ENCODE results near the gene DYNLT2B.
"Not testable (repeated sequence)": the region's sequence is repeated elsewhere in the genome, so short reads cannot be mapped to it uniquely, and the experiment has no call there.

The DYNLT2B gene

GRCh38 chr3:196317687-196318467, at the start of gene DYNLT2B:
Gene DYNLT2B (minus strand): TSS chr3:196318240. CDS start chr3:196318152, 88 bp downstream.
- Histone ChIP-seq H3K9ac (ENCODE audit: low read depth, low read length) (peak within 1 kb of the TSS; percentile 70), H3K9me3 (ENCODE audit: control insufficient read depth, insufficient read depth, low read length) (no peaks in the 10 kb centered on the region), H3K4me1 (ENCODE audit: control insufficient read depth, insufficient read depth, low read length) (no peaks in the 10 kb centered on the region)

GRCh38 chr3:196365736-196366135, 47.7 kb upstream of the DYNLT2B start:
- no peaks in the 10 kb centered on the region for H3K4me1 ChIP-seq (ENCODE audit: control insufficient read depth, insufficient read depth, low read length)
- H3K9me3 ChIP-seq (ENCODE audit: control insufficient read depth, insufficient read depth, low read length), result no peaks in the 10 kb centered on the region
- no peaks in the 10 kb centered on the region for H3K27me3 ChIP-seq (ENCODE audit: control insufficient read depth, insufficient read depth, low read length)
- no peak overlapping the region for H3K4me3 ChIP-seq (ENCODE audit: low read depth, low read length)
- H3K9ac ChIP-seq (ENCODE audit: low read depth, low read length), result no peak overlapping the region
- peaks cover 7% of the 10 kb centered on the region for H3K36me3 ChIP-seq (ENCODE audit: control insufficient read depth, insufficient read depth, low read length)

More at GRCh38 chr3:196317687-196318467, at the start of gene DYNLT2B:
- H3K4me3 ChIP-seq (ENCODE audit: low read depth, low read length), result peak within 1 kb of the TSS; percentile 89
- no peaks in the 10 kb centered on the region for H3K27me3 ChIP-seq (ENCODE audit: control insufficient read depth, insufficient read depth, low read length)
- H3K36me3 ChIP-seq (ENCODE audit: control insufficient read depth, insufficient read depth, low read length), result no peaks in the 10 kb centered on the region

- Histone ChIP-seq H3K9me3 (ENCODE audit: control insufficient read depth, insufficient read depth, low read length) (no peaks in the 10 kb centered on the region), H3K9ac (ENCODE audit: low read depth, low read length) (no peak overlapping the region), H3K27me3 (ENCODE audit: control insufficient read depth, insufficient read depth, low read length) (no peaks in the 10 kb centered on the region), H3K4me3 (ENCODE audit: low read depth, low read length) (no peak overlapping the region), H3K4me1 (ENCODE audit: control insufficient read depth, insufficient read depth, low read length) (no peaks in the 10 kb centered on the region), H3K36me3 (ENCODE audit: control insufficient read depth, insufficient read depth, low read length) (peaks cover 13% of the 10 kb centered on the region)
Measured at GRCh38 chr3:196360586-196360985, 42.5 kb upstream of the DYNLT2B start.

- H3K9me3 ChIP-seq (ENCODE audit: control insufficient read depth, insufficient read depth, low read length); H3K4me1 ChIP-seq (ENCODE audit: control insufficient read depth, insufficient read depth, low read length); H3K4me3 ChIP-seq (ENCODE audit: low read depth, low read length); H3K27me3 ChIP-seq (ENCODE audit: control insufficient read depth, insufficient read depth, low read length); H3K9ac ChIP-seq (ENCODE audit: low read depth, low read length): not testable (repeated sequence)
- H3K36me3 ChIP-seq (ENCODE audit: control insufficient read depth, insufficient read depth, low read length), result peaks cover 13% of the 10 kb centered on the region
Measured at GRCh38 chr3:196358540-196358939, 40.5 kb upstream of the DYNLT2B start.

- H3K36me3 ChIP-seq (ENCODE audit: control insufficient read depth, insufficient read depth, low read length), result peaks cover 13% of the 10 kb centered on the region
- H3K9ac ChIP-seq (ENCODE audit: low read depth, low read length), result no peak overlapping the region
- no peaks in the 10 kb centered on the region for H3K4me1 ChIP-seq (ENCODE audit: control insufficient read depth, insufficient read depth, low read length)
Measured at GRCh38 chr3:196357905-196358304, 39.9 kb upstream of the DYNLT2B start.

GRCh38 chr3:196356556-196356955, 38.5 kb upstream of the DYNLT2B start:
- no peaks in the 10 kb centered on the region for H3K4me1 ChIP-seq (ENCODE audit: control insufficient read depth, insufficient read depth, low read length)
- H3K27me3 ChIP-seq (ENCODE audit: control insufficient read depth, insufficient read depth, low read length), result no peaks in the 10 kb centered on the region
- H3K4me3 ChIP-seq (ENCODE audit: low read depth, low read length), result no peak overlapping the region
- H3K36me3 ChIP-seq (ENCODE audit: control insufficient read depth, insufficient read depth, low read length), result peaks cover 13% of the 10 kb centered on the region
- H3K9me3 ChIP-seq (ENCODE audit: control insufficient read depth, insufficient read depth, low read length), result no peaks in the 10 kb centered on the region
- H3K9ac ChIP-seq (ENCODE audit: low read depth, low read length), result no peak overlapping the region

More at GRCh38 chr3:196357905-196358304, 39.9 kb upstream of the DYNLT2B start:
- Histone ChIP-seq H3K27me3 (ENCODE audit: control insufficient read depth, insufficient read depth, low read length) (no peaks in the 10 kb centered on the region), H3K9me3 (ENCODE audit: control insufficient read depth, insufficient read depth, low read length) (no peaks in the 10 kb centered on the region), H3K4me3 (ENCODE audit: low read depth, low read length) (no peak overlapping the region)

- no peaks in the 10 kb centered on the region for H3K4me1 ChIP-seq (ENCODE audit: control insufficient read depth, insufficient read depth, low read length)
- no peak overlapping the region for H3K4me3 ChIP-seq (ENCODE audit: low read depth, low read length)
- no peaks in the 10 kb centered on the region for H3K27me3 ChIP-seq (ENCODE audit: control insufficient read depth, insufficient read depth, low read length)
- H3K36me3 ChIP-seq (ENCODE audit: control insufficient read depth, insufficient read depth, low read length), result peaks cover 13% of the 10 kb centered on the region
- no peak overlapping the region for H3K9ac ChIP-seq (ENCODE audit: low read depth, low read length)
- H3K9me3 ChIP-seq (ENCODE audit: control insufficient read depth, insufficient read depth, low read length), result no peaks in the 10 kb centered on the region
Measured at GRCh38 chr3:196355668-196356067, 37.6 kb upstream of the DYNLT2B start.

- Histone ChIP-seq H3K36me3 (ENCODE audit: control insufficient read depth, insufficient read depth, low read length) (peaks cover 13% of the 10 kb centered on the region), H3K27me3 (ENCODE audit: control insufficient read depth, insufficient read depth, low read length) (no peaks in the 10 kb centered on the region), H3K9me3 (ENCODE audit: control insufficient read depth, insufficient read depth, low read length) (no peaks in the 10 kb centered on the region), H3K4me3 (ENCODE audit: low read depth, low read length) (no peak overlapping the region), H3K4me1 (ENCODE audit: control insufficient read depth, insufficient read depth, low read length) (no peaks in the 10 kb centered on the region), H3K9ac (ENCODE audit: low read depth, low read length) (no peak overlapping the region)
Measured at GRCh38 chr3:196354132-196354531, 36.1 kb upstream of the DYNLT2B start.

GRCh38 chr3:196351541-196351940, 33.5 kb upstream of the DYNLT2B start:
- Histone ChIP-seq H3K9ac (ENCODE audit: low read depth, low read length) (no peak overlapping the region), H3K4me1 (ENCODE audit: control insufficient read depth, insufficient read depth, low read length) (no peaks in the 10 kb centered on the region), H3K36me3 (ENCODE audit: control insufficient read depth, insufficient read depth, low read length) (peaks cover 5% of the 10 kb centered on the region), H3K4me3 (ENCODE audit: low read depth, low read length) (no peak overlapping the region), H3K27me3 (ENCODE audit: control insufficient read depth, insufficient read depth, low read length) (no peaks in the 10 kb centered on the region), H3K9me3 (ENCODE audit: control insufficient read depth, insufficient read depth, low read length) (no peaks in the 10 kb centered on the region)

- no peaks in the 10 kb centered on the region for H3K9me3 ChIP-seq (ENCODE audit: control insufficient read depth, insufficient read depth, low read length)
- H3K27me3 ChIP-seq (ENCODE audit: control insufficient read depth, insufficient read depth, low read length), result no peaks in the 10 kb centered on the region
- H3K36me3 ChIP-seq (ENCODE audit: control insufficient read depth, insufficient read depth, low read length), result no peaks in the 10 kb centered on the region
- H3K4me1 ChIP-seq (ENCODE audit: control insufficient read depth, insufficient read depth, low read length), result no peaks in the 10 kb centered on the region
- no peak overlapping the region for H3K4me3 ChIP-seq (ENCODE audit: low read depth, low read length)
- H3K9ac ChIP-seq (ENCODE audit: low read depth, low read length), result no peak overlapping the region
Measured at GRCh38 chr3:196350067-196350466, 32.0 kb upstream of the DYNLT2B start.

GRCh38 chr3:196348698-196349097, 30.7 kb upstream of the DYNLT2B start:
- Histone ChIP-seq H3K27me3 (ENCODE audit: control insufficient read depth, insufficient read depth, low read length) (no peaks in the 10 kb centered on the region), H3K9ac (ENCODE audit: low read depth, low read length) (no peak overlapping the region), H3K4me1 (ENCODE audit: control insufficient read depth, insufficient read depth, low read length) (no peaks in the 10 kb centered on the region), H3K9me3 (ENCODE audit: control insufficient read depth, insufficient read depth, low read length) (no peaks in the 10 kb centered on the region), H3K4me3 (ENCODE audit: low read depth, low read length) (no peak overlapping the region), H3K36me3 (ENCODE audit: control insufficient read depth, insufficient read depth, low read length) (no peaks in the 10 kb centered on the region)

GRCh38 chr3:196344663-196345062, 26.6 kb upstream of the DYNLT2B start:
- Histone ChIP-seq H3K4me1 (ENCODE audit: control insufficient read depth, insufficient read depth, low read length) (no peaks in the 10 kb centered on the region), H3K27me3 (ENCODE audit: control insufficient read depth, insufficient read depth, low read length) (no peaks in the 10 kb centered on the region), H3K4me3 (ENCODE audit: low read depth, low read length) (no peak overlapping the region), H3K9ac (ENCODE audit: low read depth, low read length) (no peak overlapping the region), H3K36me3 (ENCODE audit: control insufficient read depth, insufficient read depth, low read length) (no peaks in the 10 kb centered on the region), H3K9me3 (ENCODE audit: control insufficient read depth, insufficient read depth, low read length) (no peaks in the 10 kb centered on the region)

All from iPS-15b (cell line).